DOHH2 (cell line): ENCODE results near the gene SORBS2.

Experiments
- H3F3A ChIP-seq: fragments of 200-600 bp; sonication (generic), shearing (Covaris generic); 2 replicates; pipeline ENCODE4 v1.6.0; 2016; ENCODE audit warnings: antibody characterized with exemption, mild to moderate bottlenecking; ENCODE audit not compliant: control insufficient read depth, insufficient read depth
- H3K27ac ChIP-seq: fragments of 200-600 bp; sonication (generic); 2 replicates; pipeline ENCODE4 v1.5.1; 2014; ENCODE audit warnings: low read depth, mild to moderate bottlenecking, low read length, moderate library complexity
- H3K27me3 ChIP-seq: fragments of 200-600 bp; sonication (generic); 2 replicates; pipeline ENCODE4 v1.6.1; 2014; ENCODE audit warnings: mild to moderate bottlenecking, low read length, mixed read lengths; ENCODE audit not compliant: control insufficient read depth
- H3K36me3 ChIP-seq: fragments of 200-600 bp; sonication (generic); 2 replicates; pipeline ENCODE4 v1.6.1; 2014; ENCODE audit warnings: mild to moderate bottlenecking, low read length, moderate library complexity, mixed read lengths; ENCODE audit not compliant: control insufficient read depth
- H3K4me1 ChIP-seq: fragments of 200-600 bp; sonication (generic); 2 replicates; pipeline ENCODE4 v1.6.1; 2014; ENCODE audit warnings: mild to moderate bottlenecking, low read length, mixed read lengths; ENCODE audit not compliant: control insufficient read depth
- H3K4me2 ChIP-seq: fragments of 200-600 bp; sonication (generic); 2 replicates; pipeline ENCODE4 v1.6.0; 2014; ENCODE audit warnings: mild to moderate bottlenecking, low read length, moderate library complexity
- H3K4me3 ChIP-seq: fragments of 200-600 bp; sonication (generic); 2 replicates; pipeline ENCODE4 v1.5.1; 2014; ENCODE audit warnings: mild to moderate bottlenecking, low read length, mixed read lengths
- H3K79me2 ChIP-seq: fragments of 200-600 bp; sonication (generic); 2 replicates; pipeline ENCODE4 v1.6.1; 2014; ENCODE audit warnings: mild to moderate bottlenecking, low read length, mixed read lengths; ENCODE audit not compliant: control insufficient read depth
- H3K9me2 ChIP-seq: fragments of 200-600 bp; sonication (generic); replicated peaks from 2 replicates; pipeline ENCODE4 v1.6.1; 2014; ENCODE audit warnings: mild to moderate bottlenecking, low read length, mixed read lengths; ENCODE audit not compliant: control insufficient read depth
- H3K9me3 ChIP-seq: fragments of 200-600 bp; sonication (generic); 2 replicates; pipeline ENCODE4 v1.6.1; 2014; ENCODE audit warnings: antibody characterized with exemption, low read length, mixed read lengths; ENCODE audit not compliant: control insufficient read depth, insufficient read depth
- H4K20me1 ChIP-seq: fragments of 200-600 bp; sonication (generic); 2 replicates; pipeline ENCODE4 v1.6.0; 2014; ENCODE audit warnings: low read depth, mild to moderate bottlenecking, antibody characterized with exemption, low read length, moderate library complexity; ENCODE audit not compliant: control insufficient read depth, insufficient read depth
- EZH2phosphoT487 ChIP-seq: fragments of 200-600 bp; sonication (generic); IDR thresholded peaks from 2 replicates; pipeline ENCODE4 v1.6.1; 2017; ENCODE audit warnings: borderline replicate concordance, mild to moderate bottlenecking, antibody characterized with exemption, low read length, moderate library complexity, mixed read lengths
- TF ChIP-seq, protein P1 (sequence below): fragments of 200-600 bp; sonication (generic); IDR thresholded peaks from one replicate; pipeline ENCODE4 v1.5.1; 2014; ENCODE audit warnings: antibody characterized with exemption, mild to moderate bottlenecking, low read depth, low read length; ENCODE audit not compliant: poor library complexity, severe bottlenecking

The SORBS2 gene

DNA sequence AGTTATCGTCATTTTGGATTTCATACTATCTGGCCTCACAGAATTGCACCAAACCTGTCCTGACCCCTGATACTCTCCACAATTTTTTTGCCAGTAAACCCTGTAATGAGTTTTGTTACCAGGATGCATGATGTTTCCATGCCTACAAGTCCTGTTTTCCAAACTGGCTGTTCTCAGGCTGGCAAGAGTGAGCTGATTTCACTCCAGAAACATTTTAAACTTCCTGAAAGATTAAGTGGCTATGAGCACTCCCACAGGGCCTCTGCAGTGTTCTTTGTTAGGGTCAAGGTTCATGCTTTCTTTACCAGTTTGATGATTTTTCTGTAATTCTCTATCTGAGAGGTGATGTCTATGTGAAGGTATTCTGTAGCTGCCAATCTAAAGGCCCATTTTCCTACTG, 245.0 kb downstream of the SORBS2 start:
- Histone ChIP-seq H3K9me3 (no peaks in the 10 kb centered on the region), H3K4me3 (no peak overlapping the region), H3K4me1 (no peaks in the 10 kb centered on the region), H3F3A (no peaks in the 10 kb centered on the region), H3K27me3 (no peaks in the 10 kb centered on the region), H4K20me1 (no peaks in the 10 kb centered on the region), H3K9me2 (no peaks in the 10 kb centered on the region), H3K79me2 (no peaks in the 10 kb centered on the region), H3K36me3 (no peaks in the 10 kb centered on the region), H3K4me2 (no peak overlapping the region), H3K27ac (no peak overlapping the region)
- TF ChIP-seq, protein P1, sequence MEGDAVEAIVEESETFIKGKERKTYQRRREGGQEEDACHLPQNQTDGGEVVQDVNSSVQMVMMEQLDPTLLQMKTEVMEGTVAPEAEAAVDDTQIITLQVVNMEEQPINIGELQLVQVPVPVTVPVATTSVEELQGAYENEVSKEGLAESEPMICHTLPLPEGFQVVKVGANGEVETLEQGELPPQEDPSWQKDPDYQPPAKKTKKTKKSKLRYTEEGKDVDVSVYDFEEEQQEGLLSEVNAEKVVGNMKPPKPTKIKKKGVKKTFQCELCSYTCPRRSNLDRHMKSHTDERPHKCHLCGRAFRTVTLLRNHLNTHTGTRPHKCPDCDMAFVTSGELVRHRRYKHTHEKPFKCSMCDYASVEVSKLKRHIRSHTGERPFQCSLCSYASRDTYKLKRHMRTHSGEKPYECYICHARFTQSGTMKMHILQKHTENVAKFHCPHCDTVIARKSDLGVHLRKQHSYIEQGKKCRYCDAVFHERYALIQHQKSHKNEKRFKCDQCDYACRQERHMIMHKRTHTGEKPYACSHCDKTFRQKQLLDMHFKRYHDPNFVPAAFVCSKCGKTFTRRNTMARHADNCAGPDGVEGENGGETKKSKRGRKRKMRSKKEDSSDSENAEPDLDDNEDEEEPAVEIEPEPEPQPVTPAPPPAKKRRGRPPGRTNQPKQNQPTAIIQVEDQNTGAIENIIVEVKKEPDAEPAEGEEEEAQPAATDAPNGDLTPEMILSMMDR: no peak
- TF ChIP-seq EZH2phosphoT487: no peak

DNA sequence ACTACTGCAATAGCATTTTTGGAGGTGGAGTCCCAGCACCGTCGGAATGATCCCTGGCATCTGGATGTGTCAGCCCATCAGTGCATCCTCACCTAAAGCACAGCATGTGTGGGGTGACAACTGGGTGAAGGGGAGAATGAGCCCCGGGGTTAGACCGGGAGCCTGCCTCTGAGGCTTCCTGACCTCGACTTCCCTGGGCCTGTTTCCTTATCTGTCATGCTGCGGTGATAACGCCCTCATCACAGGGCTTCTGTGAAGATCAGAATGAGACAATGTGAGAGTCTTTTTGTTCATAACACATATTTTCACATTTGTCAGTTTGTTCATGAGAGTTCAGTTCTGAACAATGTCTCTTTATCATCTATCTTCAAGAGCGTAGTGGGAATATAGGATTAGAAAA, 245.6 kb downstream of the SORBS2 start:
- TF ChIP-seq, protein P1: no peak
- TF ChIP-seq EZH2phosphoT487: no peak
- H3K27ac ChIP-seq: no peak overlapping the region
- H3F3A ChIP-seq: no peaks in the 10 kb centered on the region
- no peaks in the 10 kb centered on the region for H3K9me3 ChIP-seq
- no peak overlapping the region for H3K4me3 ChIP-seq
- H3K79me2 ChIP-seq: no peaks in the 10 kb centered on the region
- H3K4me1 ChIP-seq: no peaks in the 10 kb centered on the region
- no peaks in the 10 kb centered on the region for H3K9me2 ChIP-seq
- H3K4me2 ChIP-seq: no peak overlapping the region
- H4K20me1 ChIP-seq: no peaks in the 10 kb centered on the region
- H3K36me3 ChIP-seq: no peaks in the 10 kb centered on the region
- H3K27me3 ChIP-seq: no peaks in the 10 kb centered on the region

DNA sequence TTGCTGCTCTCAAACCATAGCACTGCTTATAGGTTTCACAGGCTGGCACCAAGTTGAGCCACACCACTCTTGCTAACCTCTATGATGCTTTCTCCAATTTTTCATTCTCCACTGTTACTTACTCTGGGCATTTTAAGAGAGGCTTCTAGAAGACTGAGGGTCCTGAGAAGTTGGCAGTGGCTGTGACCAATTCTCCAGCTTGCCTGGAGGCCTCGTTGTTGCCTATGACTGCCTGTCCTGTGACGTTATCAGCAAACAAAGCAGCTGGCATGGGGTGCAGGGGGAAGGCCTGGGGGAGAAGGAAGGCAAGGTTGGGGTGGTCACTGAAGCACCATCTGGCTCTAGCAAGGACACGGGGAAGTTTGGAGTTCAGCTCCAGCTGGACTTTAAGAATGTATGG, 246.3 kb downstream of the SORBS2 start:
- H3F3A ChIP-seq: no peaks in the 10 kb centered on the region
- no peak for TF ChIP-seq EZH2phosphoT487
- TF ChIP-seq, protein P1: no peak
- H3K79me2 ChIP-seq: no peaks in the 10 kb centered on the region
- H4K20me1 ChIP-seq: no peaks in the 10 kb centered on the region
- H3K9me2 ChIP-seq: no peaks in the 10 kb centered on the region
- H3K4me3 ChIP-seq: no peak overlapping the region
- no peak overlapping the region for H3K4me2 ChIP-seq
- no peak overlapping the region for H3K27ac ChIP-seq
- no peaks in the 10 kb centered on the region for H3K9me3 ChIP-seq
- H3K4me1 ChIP-seq: no peaks in the 10 kb centered on the region
- H3K27me3 ChIP-seq: no peaks in the 10 kb centered on the region
- no peaks in the 10 kb centered on the region for H3K36me3 ChIP-seq

DNA sequence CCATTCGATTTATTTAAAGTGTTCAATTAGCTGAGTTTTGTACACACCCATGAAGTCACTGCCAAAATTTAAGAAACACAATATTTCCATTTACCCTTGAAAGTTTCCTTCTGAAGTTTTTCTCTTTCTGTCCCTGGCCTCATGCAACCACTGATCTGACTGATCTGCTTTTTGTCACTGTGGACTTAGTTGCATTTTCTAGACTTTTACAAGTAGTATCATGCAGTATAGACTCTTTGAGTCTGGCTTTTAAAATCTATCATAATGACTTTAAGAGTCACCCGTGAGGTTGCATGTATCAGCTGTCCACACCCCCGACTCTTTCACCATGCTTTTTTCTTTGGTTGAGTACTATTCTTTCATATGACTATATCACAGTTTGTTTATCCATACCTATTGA, 247.6 kb downstream of the SORBS2 start:
- Histone ChIP-seq H3K9me2 (no peaks in the 10 kb centered on the region), H3K4me2 (no peak overlapping the region), H3K27ac (no peak overlapping the region), H4K20me1 (no peaks in the 10 kb centered on the region), H3K9me3 (no peaks in the 10 kb centered on the region), H3K79me2 (no peaks in the 10 kb centered on the region), H3K27me3 (no peaks in the 10 kb centered on the region), H3K4me1 (no peaks in the 10 kb centered on the region), H3K36me3 (no peaks in the 10 kb centered on the region), H3F3A (no peaks in the 10 kb centered on the region), H3K4me3 (no peak overlapping the region)
- no peak for TF ChIP-seq EZH2phosphoT487
- TF ChIP-seq, protein P1: no peak
